Kidney (tissue), 14 donors: ENCODE results near the gene SMAD6. TPM values are rescaled to one million over a fixed set of nuclear protein-coding genes. Genes with fewer than 3 reads are reported as not detected.

ENCODE experiments used
- DNase-seq, 5 donors: peaks; one replicate each; pipeline ENCODE4 v3.0.0-alpha.2; 2013 to 2020
- FAIRE-seq: peaks from 2 replicates; lab custom pipeline; 2012; peaks lifted over from hg19 to GRCh38; lab: Jason Lieb, UNC
- H3K27ac ChIP-seq, 2 donors: one replicate each; pipeline ENCODE4 v1.7.0; 2013; ENCODE audit warnings: low read depth in 2 of 2, low read length in 2 of 2, inconsistent platforms in 1 of 2
- H3K27me3 ChIP-seq: one replicate; pipeline ENCODE4 v1.7.1; 2013; ENCODE audit warnings: low read length, inconsistent platforms; ENCODE audit not compliant: control insufficient read depth, insufficient read depth
- H3K36me3 ChIP-seq, 3 donors: one replicate each; pipeline versions ENCODE4 v1.7.0 to v1.7.1; 2013; ENCODE audit warnings: low read length in 3 of 3, control low read depth in 1 of 3, inconsistent platforms in 1 of 3; ENCODE audit not compliant: insufficient read depth in 3 of 3, control insufficient read depth in 2 of 3
- H3K4me1 ChIP-seq, 3 donors: one replicate each; pipeline versions ENCODE4 v1.7.0 to v1.7.1; 2013; ENCODE audit warnings: low read length in 3 of 3, inconsistent platforms in 1 of 3, low read depth in 1 of 3; ENCODE audit not compliant: control insufficient read depth in 2 of 3, insufficient read depth in 2 of 3
- H3K4me3 ChIP-seq, 3 donors: one replicate each; pipeline versions ENCODE4 v1.7.0 to v1.8.1; 2013; ENCODE audit warnings: low read length in 3 of 3, control low read depth in 1 of 3, inconsistent platforms in 1 of 3
- H3K9ac ChIP-seq, 3 donors: one replicate each; pipeline versions ENCODE4 v1.7.0 to v1.7.1; 2013; ENCODE audit warnings: low read length in 3 of 3, control low read depth in 1 of 3, inconsistent platforms in 1 of 3
- H3K9me3 ChIP-seq, 3 donors: one replicate each; pipeline versions ENCODE4 v1.7.0 to v1.7.1; 2013; ENCODE audit warnings: low read length in 3 of 3, control low read depth in 1 of 3, inconsistent platforms in 1 of 3; ENCODE audit not compliant: control insufficient read depth in 2 of 3, insufficient read depth in 1 of 3
- intact Hi-C: fragments of 100-400 bp; cut with DNase I; formaldehyde crosslinking; loops from one replicate; pipeline ENCODE4 v1.11.1; 2022
- polyA plus RNA-seq: library from polyadenylated mRNA; stranded (reverse); fragments of 350-450 nt; fragmentation: Illumina TruSeq; extraction: RNeasy Lipid Tissue Mini Kit (QIAGEN cat#74804); gene quantifications from one replicate; pipeline ENCODE4 v1.2.3, GENCODE V29; 2014; ENCODE audit warnings: low read depth, low replicate concordance; ENCODE audit not compliant: insufficient read depth
- total RNA-seq: library from RNA; stranded (reverse); fragmentation: NEBNext Ultra II Directional; extraction: Animal tissue kit (Norgen Biotek cat#: 25700); gene quantifications from one replicate; pipeline ENCODE4 v1.2.1, GENCODE V29; 2021
- TF ChIP-seq, protein P1 (sequence below): IDR thresholded peaks from 3 replicates; pipeline ENCODE4 v1.5.1; 2012; ENCODE audit warnings: mild to moderate bottlenecking, moderate library complexity, borderline replicate concordance; ENCODE audit not compliant: insufficient read depth; ENCODE audit errors: extremely low read depth
- donor health status: control.
- donor health status: control.
- donor health status: control.
- donor health status: control.
- donor health status: control.
- donor health status: DM: yes; HTN: yes; CAD: no.
- donor health status: Normal renal cell carcinoma (clear cell type).

The SMAD6 gene
- total and polyA plus RNA-seq, 2 donors from 2014 or later: 15.4 to 23.0 TPM

DNA sequence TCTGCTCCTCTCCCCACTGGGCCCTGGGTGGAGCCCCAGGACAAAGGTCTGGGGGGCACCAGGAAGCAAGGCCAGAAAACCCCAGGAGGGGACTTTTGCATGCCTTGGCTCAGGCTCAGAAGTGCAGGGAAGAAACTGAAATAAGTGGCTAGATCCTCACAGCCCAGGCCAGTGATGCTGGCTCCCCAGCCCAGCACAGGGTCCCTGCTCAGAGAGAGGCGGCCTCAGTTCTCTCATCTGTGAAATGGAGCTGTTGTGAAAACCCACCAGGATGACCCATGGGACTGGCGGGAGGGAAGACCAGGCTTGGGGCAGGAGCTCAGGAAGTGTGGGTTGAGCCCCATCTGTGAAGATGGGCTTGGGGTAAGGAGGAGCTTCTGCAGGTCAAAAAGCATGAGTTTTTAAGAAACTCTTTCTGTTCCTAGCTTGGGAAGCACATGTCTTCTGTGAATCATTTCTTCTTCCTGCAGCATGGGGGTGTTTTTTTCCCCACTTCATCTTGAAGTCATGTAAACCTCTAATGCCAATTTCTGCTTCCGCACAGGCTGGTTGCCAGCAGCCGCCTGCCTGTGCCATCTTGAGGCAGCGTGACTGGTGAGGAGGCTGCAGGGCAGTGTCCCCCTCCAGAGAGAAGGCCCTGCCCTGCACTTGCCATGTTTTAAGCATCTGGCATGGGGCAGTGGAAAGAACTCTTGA lies 118.6 kb downstream of the SMAD6 start:
- Histone ChIP-seq H3K9me3 (no peaks in the 10 kb centered on the region), H3K9ac (no peak overlapping the region), H3K27me3 (no peaks in the 10 kb centered on the region), H3K27ac (no peak overlapping the region), H3K36me3 (no peaks in the 10 kb centered on the region), H3K4me3 (no peak overlapping the region), H3K4me1 (no peaks in the 10 kb centered on the region)
- intact Hi-C loops: no loop called here
- TF ChIP-seq, protein P1, sequence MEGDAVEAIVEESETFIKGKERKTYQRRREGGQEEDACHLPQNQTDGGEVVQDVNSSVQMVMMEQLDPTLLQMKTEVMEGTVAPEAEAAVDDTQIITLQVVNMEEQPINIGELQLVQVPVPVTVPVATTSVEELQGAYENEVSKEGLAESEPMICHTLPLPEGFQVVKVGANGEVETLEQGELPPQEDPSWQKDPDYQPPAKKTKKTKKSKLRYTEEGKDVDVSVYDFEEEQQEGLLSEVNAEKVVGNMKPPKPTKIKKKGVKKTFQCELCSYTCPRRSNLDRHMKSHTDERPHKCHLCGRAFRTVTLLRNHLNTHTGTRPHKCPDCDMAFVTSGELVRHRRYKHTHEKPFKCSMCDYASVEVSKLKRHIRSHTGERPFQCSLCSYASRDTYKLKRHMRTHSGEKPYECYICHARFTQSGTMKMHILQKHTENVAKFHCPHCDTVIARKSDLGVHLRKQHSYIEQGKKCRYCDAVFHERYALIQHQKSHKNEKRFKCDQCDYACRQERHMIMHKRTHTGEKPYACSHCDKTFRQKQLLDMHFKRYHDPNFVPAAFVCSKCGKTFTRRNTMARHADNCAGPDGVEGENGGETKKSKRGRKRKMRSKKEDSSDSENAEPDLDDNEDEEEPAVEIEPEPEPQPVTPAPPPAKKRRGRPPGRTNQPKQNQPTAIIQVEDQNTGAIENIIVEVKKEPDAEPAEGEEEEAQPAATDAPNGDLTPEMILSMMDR: no peak
- DNase-seq: no peak
- no peak for FAIRE-seq

DNA sequence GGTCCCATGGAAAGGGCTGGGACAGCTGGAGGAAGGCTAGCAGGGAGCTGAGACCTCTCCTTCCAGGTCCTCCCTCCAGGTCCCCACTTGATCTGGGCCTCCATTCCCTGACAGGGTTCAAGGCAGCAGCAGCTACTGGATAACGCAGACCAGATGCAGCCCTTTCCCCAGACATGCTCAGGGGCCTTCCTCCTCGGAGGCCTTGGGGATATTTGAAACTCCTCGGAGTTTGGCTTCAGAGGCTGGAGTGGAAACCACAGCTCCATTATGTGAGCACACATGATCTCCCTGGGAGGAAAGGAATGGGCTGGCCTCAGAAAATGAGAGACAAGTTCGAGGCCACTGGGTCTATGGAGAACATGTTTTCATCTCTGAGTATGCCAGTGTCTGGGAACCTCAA lies 119.3 kb downstream of the SMAD6 start:
- intact Hi-C loops: no loop called here
- DNase-seq: no peak
- H3K27me3 ChIP-seq: no peaks in the 10 kb centered on the region
- no peaks in the 10 kb centered on the region for H3K9me3 ChIP-seq
- no peak overlapping the region for H3K9ac ChIP-seq
- H3K4me1 ChIP-seq: no peaks in the 10 kb centered on the region
- no peak overlapping the region for H3K27ac ChIP-seq
- no peaks in the 10 kb centered on the region for H3K36me3 ChIP-seq
- TF ChIP-seq, protein P1: no peak
- FAIRE-seq: no peak
- H3K4me3 ChIP-seq: no peak overlapping the region

DNA sequence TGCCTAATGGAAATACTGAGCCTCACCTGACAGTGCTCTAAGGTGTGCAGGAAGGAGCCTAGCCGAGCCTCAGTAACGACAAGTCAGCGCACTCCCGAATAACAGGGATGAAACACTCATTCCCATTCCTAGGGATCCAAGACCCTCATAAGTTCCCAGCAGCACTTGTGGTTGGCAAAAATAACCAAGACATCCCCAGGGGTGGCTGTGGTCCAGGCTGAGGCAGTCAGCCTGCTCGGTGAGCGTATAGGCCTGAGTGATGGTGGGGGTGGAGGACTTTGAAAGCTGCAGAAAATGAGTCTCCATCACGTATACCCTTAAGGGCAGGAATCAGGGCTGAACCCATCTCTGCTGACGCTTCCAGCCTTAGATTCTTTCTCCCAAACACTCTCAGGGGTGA lies 120.1 kb downstream of the SMAD6 start:
- Histone ChIP-seq H3K4me1 (no peaks in the 10 kb centered on the region), H3K27ac (no peak overlapping the region), H3K4me3 (no peak overlapping the region), H3K36me3 (no peaks in the 10 kb centered on the region), H3K9ac (no peak overlapping the region), H3K9me3 (no peaks in the 10 kb centered on the region), H3K27me3 (no peaks in the 10 kb centered on the region)
- FAIRE-seq (no peak), DNase-seq (no peak)
- TF ChIP-seq, protein P1: no peak
- intact Hi-C loops: no loop called here

DNA sequence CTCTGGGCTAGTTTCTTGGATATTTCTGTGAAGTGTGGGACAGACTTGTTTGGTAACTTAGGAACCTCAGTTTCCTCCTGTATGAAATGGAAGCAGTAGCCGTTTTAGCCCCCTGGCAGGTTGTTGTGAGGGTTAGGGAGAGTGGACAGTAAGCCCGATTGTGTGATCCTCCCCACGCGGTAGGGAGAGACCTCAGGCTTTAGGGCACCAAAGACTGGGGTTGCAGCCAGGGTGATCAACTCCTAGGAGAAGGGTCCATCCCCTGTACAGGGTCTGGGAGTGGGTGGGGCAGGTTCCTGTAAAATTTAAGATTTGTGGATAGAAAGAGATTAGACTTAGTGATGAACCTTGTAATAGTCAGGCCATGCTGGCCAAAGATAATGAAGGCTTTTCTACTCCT lies 120.5 kb downstream of the SMAD6 start:
- intact Hi-C loops: no loop called here
- Histone ChIP-seq H3K4me3 (no peak overlapping the region), H3K9ac (no peak overlapping the region), H3K4me1 (no peaks in the 10 kb centered on the region), H3K27me3 (no peaks in the 10 kb centered on the region), H3K27ac (no peak overlapping the region), H3K36me3 (no peaks in the 10 kb centered on the region), H3K9me3 (no peaks in the 10 kb centered on the region)
- DNase-seq (no peak), FAIRE-seq (no peak)
- TF ChIP-seq, protein P1: no peak
